GM12892 (cell line): ENCODE measurements around the gene BCLAF1.

ENCODE experiments used
- POLR2A ChIP-seq: IDR thresholded peaks from 2 replicates; pipeline ENCODE4 v1.6.1; 2011; ENCODE audit warnings: low read depth, low read length, control low read depth
- POLR2AphosphoS5 ChIP-seq: IDR thresholded peaks from 2 replicates; pipeline ENCODE4 v1.6.1; 2011; ENCODE audit warnings: low read depth, low read length, control low read depth
- TAF1 ChIP-seq: IDR thresholded peaks from 2 replicates; pipeline ENCODE4 v1.6.1; 2011; ENCODE audit warnings: low read depth, mild to moderate bottlenecking, control low read depth, low read length, borderline replicate concordance

DNA sequence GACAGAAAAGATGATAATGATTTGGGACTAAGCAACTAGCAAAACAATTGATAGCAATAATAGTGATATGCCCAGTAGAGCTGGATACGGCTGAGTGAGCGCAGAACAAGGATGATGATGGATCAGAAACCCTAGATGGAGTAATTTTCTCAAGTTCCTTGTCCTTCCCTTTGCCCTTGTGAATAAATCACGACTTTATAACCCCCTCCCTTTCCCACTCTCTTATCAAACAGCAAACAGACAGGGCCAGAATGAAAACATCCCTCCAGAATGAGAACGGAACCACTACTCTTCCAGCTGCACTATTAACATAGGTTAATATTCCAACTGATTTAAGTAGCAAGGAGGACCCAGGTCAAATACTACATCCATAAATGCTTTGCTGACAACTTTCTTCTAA is 38.3 kb downstream of the BCLAF1 start:
- TF ChIP-seq POLR2A (no peak), POLR2AphosphoS5 (no peak), TAF1 (no peak)
